Jurkat, Clone E6-1 (cell line): ENCODE measurements around the gene HGD. TPM values are rescaled to one million over a fixed set of nuclear protein-coding genes. Genes with fewer than 3 reads are reported as not detected.

Experiments
- DNase-seq: peaks from one replicate; pipeline ENCODE4 v3.0.0-alpha.2; 2011; ENCODE audit warnings: low read depth, low spot score
- H3K4me3 ChIP-seq: 2 replicates; pipeline ENCODE4 v1.5.1; 2011; ENCODE audit warnings: mild to moderate bottlenecking, low read length, control low read depth, moderate library complexity
- polyA plus RNA-seq: library from polyadenylated mRNA; unstranded; fragments of >200 nt; gene quantifications from one replicate; pipeline ENCODE4 v1.2.1, GENCODE V29; 2012; ENCODE audit warnings: missing spikeins; ENCODE audit not compliant: insufficient read length, insufficient read depth

Gene HGD, protein sequence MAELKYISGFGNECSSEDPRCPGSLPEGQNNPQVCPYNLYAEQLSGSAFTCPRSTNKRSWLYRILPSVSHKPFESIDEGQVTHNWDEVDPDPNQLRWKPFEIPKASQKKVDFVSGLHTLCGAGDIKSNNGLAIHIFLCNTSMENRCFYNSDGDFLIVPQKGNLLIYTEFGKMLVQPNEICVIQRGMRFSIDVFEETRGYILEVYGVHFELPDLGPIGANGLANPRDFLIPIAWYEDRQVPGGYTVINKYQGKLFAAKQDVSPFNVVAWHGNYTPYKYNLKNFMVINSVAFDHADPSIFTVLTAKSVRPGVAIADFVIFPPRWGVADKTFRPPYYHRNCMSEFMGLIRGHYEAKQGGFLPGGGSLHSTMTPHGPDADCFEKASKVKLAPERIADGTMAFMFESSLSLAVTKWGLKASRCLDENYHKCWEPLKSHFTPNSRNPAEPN
- polyA plus RNA-seq = not detected

GRCh38 chr3:120682095-120682681 is at the start of gene HGD:
TSS of gene HGD (minus strand) at chr3:120682239. CDS start at chr3:120682111, 128 bp downstream.
- no peak for DNase-seq
- H3K4me3 ChIP-seq = no peak within 1 kb of the TSS

- no peak overlapping the region for H3K4me3 ChIP-seq
These were observed 48.8 kb upstream of the HGD start for GRCh38 chr3:120730576-120731542.

GRCh38 chr3:120726791-120727190 is 44.8 kb upstream of the HGD start:
- no peak overlapping the region for H3K4me3 ChIP-seq
- DNase-seq = no peak

More at GRCh38 chr3:120730576-120731542, 48.8 kb upstream of the HGD start:
- DNase-seq = no peak

DNA sequence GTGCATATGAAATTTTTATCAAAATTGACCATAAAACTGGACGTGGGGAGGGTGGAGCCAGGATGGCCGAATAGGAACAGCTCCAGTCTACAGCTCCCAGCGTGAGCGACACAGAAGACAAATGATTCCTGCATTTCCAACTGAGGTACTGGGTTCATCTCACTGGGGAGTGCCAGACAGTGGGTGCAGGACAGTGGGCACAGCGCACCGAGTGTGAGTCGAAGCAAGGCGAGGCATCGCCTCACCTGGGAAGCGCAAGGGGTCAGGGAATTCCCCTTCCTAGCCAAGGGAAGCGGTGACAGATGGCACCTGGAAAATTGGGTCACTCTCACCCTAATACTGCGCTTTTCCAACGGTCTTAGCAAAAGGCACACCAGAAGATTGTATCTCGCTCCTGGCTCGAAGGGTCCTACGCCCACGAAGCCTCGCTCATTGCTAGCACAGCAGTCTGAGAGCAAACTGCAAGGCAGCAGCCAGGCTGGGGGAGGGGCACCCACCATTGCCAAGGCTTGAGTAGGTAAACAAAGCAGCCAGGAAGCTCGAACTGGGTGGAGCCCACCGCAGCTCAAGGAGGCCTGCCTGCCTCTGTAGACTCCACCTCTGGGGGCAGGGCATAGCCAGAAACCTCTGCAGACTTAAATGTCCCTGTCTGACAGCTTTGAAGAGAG is 37.3 kb upstream of the HGD start:
- peak; percentile 35 for DNase-seq
- H3K4me3 ChIP-seq = peak overlapping the region; percentile 21; the same call in 1 of the 2 replicates

GRCh38 chr3:120713262-120713661 is 31.2 kb upstream of the HGD start:
- no peak for DNase-seq
- H3K4me3 ChIP-seq = no peak overlapping the region

- no peak for DNase-seq
- no peak overlapping the region for H3K4me3 ChIP-seq
These were observed 28.3 kb upstream of the HGD start for GRCh38 chr3:120710369-120710768.

- DNase-seq = no peak
These were observed 26.4 kb upstream of the HGD start for GRCh38 chr3:120708408-120708807.

GRCh38 chr3:120706950-120707349 is 24.9 kb upstream of the HGD start:
- DNase-seq = no peak
- H3K4me3 ChIP-seq = no peak overlapping the region

More at GRCh38 chr3:120708408-120708807, 26.4 kb upstream of the HGD start:
- no peak overlapping the region for H3K4me3 ChIP-seq

DNA sequence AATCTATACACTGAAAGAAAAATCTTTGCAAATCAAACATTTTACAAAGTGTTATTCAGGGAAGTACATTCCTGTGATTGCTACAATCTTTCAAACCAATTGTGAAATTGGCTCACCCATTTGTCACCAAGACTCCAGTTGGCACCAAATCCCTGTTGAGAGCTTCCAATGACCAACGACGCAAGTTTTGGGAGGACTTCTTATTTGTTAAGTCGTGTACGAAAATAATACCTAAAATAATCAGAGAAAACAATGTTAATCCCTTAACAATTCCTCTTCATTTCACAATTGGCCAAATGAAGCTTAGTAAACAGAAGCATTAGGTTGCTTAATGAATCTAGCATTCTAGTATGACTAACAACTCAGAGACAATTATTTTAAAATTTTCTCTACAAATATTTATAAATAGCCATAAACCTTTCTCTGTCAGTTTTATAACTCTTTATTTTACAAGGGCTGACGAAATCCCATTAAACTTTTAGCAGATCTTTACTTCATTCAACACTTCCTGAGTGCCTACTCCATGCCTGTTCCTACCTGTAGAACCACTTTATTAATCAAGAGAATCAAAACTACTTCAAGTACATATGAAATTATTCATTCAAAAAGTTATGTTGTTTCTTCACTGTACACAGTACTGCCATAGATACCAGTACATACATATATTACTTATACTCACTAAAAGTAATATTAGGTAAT is 24.0 kb upstream of the HGD start:
- no peak for DNase-seq
- H3K4me3 ChIP-seq = no peak overlapping the region

GRCh38 chr3:120699333-120699732 is 17.3 kb upstream of the HGD start:
- no peak for DNase-seq
- no peak overlapping the region for H3K4me3 ChIP-seq

DNA sequence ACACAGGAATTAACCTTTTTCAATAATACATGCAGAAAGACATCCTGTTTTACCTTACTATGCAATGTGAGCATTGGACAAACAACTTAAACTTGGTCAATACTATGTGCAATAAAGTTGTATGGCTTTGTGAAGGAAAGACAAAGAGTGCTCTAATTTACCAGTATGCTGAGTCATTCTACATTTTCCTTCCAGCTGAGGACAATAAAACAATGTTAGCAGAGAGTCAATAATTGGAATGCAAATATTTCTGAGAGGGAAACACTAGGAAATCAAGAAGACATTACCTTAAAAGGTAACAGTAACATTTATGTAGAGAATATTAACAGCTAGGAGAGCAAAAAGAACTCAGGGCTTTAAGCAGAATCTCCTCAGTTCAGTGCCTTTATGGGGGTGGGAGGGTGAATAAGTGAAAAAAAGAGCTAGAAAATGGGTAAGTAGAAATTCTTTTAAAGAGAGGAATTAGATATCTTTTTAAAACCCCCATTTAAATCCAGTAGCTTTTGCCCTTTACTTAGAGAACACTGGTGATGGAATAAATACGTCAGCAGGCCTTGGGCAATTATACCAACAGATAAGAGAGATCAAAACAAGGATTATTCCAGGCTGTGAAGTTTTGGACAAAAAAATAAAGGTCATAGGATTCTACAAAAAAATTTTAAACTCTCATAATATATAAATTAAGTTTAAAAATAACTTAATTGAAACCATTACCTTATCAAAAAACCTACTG is 11.6 kb upstream of the HGD start:
- H3K4me3 ChIP-seq = no peak overlapping the region
- no peak for DNase-seq

- H3K4me3 ChIP-seq = no peak overlapping the region
- DNase-seq = no peak
These were observed 7.4 kb upstream of the HGD start for GRCh38 chr3:120689395-120689794.

GRCh38 chr3:120688121-120688520 is 6.1 kb upstream of the HGD start:
- no peak for DNase-seq
- H3K4me3 ChIP-seq = no peak overlapping the region

DNA sequence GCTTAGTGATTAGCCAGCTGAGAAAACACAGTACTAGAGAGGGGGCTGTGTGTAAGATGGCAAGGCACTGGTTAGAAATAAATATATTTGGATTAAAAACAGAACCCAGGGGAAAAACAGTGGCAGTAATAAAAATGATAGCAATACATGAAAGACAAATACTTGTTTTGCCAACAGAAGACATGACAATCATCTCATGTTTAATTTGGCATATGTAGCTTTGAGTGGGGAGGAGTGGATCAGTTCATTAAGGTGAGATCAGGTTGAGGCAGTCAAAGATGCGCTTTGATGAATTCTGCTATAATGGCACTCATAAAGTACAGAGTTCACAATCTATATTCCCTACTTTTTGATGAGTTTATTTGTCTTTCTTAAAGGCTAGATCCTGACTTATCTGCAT is 3.4 kb upstream of the HGD start:
- H3K4me3 ChIP-seq = no peak overlapping the region
- no peak for DNase-seq

DNA sequence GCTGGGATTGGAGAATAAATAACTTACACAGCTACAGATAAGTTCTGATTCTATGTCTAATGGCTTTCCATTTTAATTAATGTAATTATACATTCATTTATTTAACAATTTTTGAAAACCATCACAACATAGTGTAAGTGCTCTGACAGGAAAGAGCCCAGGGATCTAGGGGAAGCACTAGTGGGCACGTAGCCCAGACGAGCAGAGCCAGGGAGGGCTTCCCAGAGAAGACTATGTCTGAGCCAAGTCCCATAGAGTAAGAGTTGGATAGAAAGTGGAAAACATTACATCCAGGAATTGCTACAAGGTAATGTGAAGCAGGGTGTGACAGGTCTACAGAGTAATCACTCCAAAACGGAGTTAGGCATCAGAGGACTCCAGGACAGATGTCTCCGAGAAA is 2.9 kb upstream of the HGD start:
- DNase-seq = no peak
- no peak overlapping the region for H3K4me3 ChIP-seq

GRCh38 chr3:120683671-120684301 is 1.7 kb upstream of the HGD start:
- no peak for DNase-seq
- H3K4me3 ChIP-seq = no peak overlapping the region

DNA sequence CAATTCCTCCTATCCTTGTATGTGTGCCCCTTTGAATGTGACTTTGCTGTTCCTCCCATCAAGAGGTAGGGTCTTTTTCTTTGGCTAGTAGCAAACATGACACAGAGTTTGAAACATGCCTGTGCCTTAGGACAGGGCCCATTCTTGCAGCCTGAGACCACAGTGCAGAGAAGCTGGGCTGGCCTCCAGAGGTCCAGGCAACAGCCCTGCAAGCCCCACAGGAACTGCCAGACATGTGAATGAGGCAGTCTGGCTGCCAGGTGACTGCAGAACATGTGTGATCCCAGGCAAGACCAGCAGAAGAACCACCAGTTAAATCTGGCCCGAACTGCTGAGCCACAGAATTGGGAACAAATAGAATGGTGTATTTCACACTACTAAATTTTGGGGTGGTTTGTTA is 1.2 kb upstream of the HGD start:
- DNase-seq = no peak
- H3K4me3 ChIP-seq = no peak overlapping the region
